Gastroesophageal sphincter (tissue), 4 donors: ENCODE measurements around the gene AFF3. TPM values are rescaled to one million over a fixed set of nuclear protein-coding genes. Genes with fewer than 3 reads are reported as not detected.

Source experiments
- ATAC-seq: fragments of 150-250 bp; one replicate; pipeline ENCODE4 v1.9.1; 2016; ENCODE audit warnings: mild to moderate bottlenecking, moderate library complexity
- H3K27ac ChIP-seq, 4 donors: fragments of 200-600 bp; sonication (generic) in 3 of 4; 1 replicate in 3 of 4; 2 replicates in 1 of 4; pipeline ENCODE4 v1.5.1; 2016 to 2019
- H3K27me3 ChIP-seq: fragments of 200-600 bp; sonication (generic); one replicate; pipeline ENCODE4 v1.5.1; 2019
- H3K36me3 ChIP-seq, 2 donors: fragments of 200-600 bp; sonication (generic); one replicate each; pipeline ENCODE4 v1.5.1; 2019; ENCODE audit warnings: control low read depth in 1 of 2
- H3K4me1 ChIP-seq, 3 donors: fragments of 200-600 bp; sonication (generic); 1 replicate in 2 of 3; 2 replicates in 1 of 3; pipeline ENCODE4 v1.5.1; 2016 to 2019; ENCODE audit warnings: control low read depth in 2 of 3
- H3K4me3 ChIP-seq, 2 donors: fragments of 200-600 bp; sonication (generic); one replicate each; pipeline ENCODE4 v1.5.1; 2019; ENCODE audit warnings: mild to moderate bottlenecking in 1 of 2, moderate library complexity in 1 of 2
- H3K9me3 ChIP-seq, 3 donors: fragments of 200-600 bp; sonication (generic); one replicate each; pipeline ENCODE4 v1.5.1; 2017 to 2019; ENCODE audit warnings: control low read depth in 2 of 3
- EP300 ChIP-seq: sonication (generic); formaldehyde crosslinking; IDR thresholded peaks from one replicate; pipeline ENCODE4 v1.6.1; 2017; ENCODE audit warnings: antibody characterized with exemption, mild to moderate bottlenecking
- POLR2A ChIP-seq, 2 donors: fragments of 450-650 bp; IDR thresholded peaks; one replicate each; pipeline ENCODE4 v1.6.1; 2017; ENCODE audit warnings: antibody characterized with exemption in 2 of 2, mild to moderate bottlenecking in 2 of 2, moderate library complexity in 1 of 2
- POLR2AphosphoS5 ChIP-seq: sonication (generic); formaldehyde crosslinking; IDR thresholded peaks from one replicate; pipeline ENCODE4 v1.6.1; 2017; ENCODE audit warnings: antibody characterized with exemption
- WGBS, 2 donors: methylation state at CpG; one replicate each; pipeline ENCODE4 v1.1.5; 2018; ENCODE audit warnings: low coverage in 1 of 2; 5-methylcytosine and 5-hydroxymethylcytosine counted together
- total RNA-seq, 4 donors: library from RNA; depleted of rRNA; stranded (reverse); fragments of >200 nt; gene quantifications; one replicate each; pipeline ENCODE4 v1.1.0, GENCODE V29; 2016
- TF ChIP-seq, protein P1 (sequence below), 4 experiments: fragments of 200-600 bp in 2 of 4; fragments of 450-650 bp in 2 of 4; sonication (generic) in 1 of 4; IDR thresholded peaks; one replicate each; pipeline ENCODE4 v1.5.1; 2017 to 2019; ENCODE audit warnings: antibody characterized with exemption in 4 of 4, mild to moderate bottlenecking in 2 of 4, moderate library complexity in 2 of 4

AFF3 gene
- total RNA-seq, 4 donors from 2014 or later = 15.4 to 74.8 (median 37.7) TPM

DNA sequence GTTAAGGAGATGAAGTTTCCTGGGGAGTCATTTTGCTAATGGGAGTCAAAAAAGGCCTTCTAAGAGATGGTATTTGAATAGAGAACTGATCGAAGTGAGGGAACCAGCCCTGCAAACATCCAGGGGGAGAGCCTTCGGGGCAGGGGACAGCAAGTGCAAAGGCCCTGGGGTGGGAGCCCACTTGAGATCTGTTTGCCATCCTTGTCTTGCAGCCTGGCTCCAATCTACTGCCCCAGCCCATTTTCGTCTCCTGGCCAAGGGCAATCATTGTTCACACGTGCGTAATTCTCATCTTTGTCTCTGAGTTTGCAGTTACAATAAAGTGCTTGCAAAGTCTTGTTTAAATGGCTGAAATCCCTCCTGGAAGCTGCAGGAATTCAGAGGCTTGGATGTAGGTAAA lies 43.1 kb upstream of the AFF3 start:
- Histone ChIP-seq H3K4me1 (peaks cover 0 to 6% (median 0%) of the 10 kb centered on the region in 3 donors), H3K27me3 (no peaks in the 10 kb centered on the region), H3K36me3 (no peaks in the 10 kb centered on the region), H3K4me3 (no peak overlapping the region), H3K27ac (no peak overlapping the region), H3K9me3 (no peaks in the 10 kb centered on the region)
- TF ChIP-seq, protein P1, sequence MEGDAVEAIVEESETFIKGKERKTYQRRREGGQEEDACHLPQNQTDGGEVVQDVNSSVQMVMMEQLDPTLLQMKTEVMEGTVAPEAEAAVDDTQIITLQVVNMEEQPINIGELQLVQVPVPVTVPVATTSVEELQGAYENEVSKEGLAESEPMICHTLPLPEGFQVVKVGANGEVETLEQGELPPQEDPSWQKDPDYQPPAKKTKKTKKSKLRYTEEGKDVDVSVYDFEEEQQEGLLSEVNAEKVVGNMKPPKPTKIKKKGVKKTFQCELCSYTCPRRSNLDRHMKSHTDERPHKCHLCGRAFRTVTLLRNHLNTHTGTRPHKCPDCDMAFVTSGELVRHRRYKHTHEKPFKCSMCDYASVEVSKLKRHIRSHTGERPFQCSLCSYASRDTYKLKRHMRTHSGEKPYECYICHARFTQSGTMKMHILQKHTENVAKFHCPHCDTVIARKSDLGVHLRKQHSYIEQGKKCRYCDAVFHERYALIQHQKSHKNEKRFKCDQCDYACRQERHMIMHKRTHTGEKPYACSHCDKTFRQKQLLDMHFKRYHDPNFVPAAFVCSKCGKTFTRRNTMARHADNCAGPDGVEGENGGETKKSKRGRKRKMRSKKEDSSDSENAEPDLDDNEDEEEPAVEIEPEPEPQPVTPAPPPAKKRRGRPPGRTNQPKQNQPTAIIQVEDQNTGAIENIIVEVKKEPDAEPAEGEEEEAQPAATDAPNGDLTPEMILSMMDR (IDR thresholded peaks at IDR 0.05) = no peak
- TF ChIP-seq POLR2A (IDR thresholded peaks at IDR 0.05) (no peak), EP300 (no peak)
- 83 to 87% methylated on average over 5 of the region's 5 CpGs for WGBS, 2 donors
- no peak for ATAC-seq

DNA sequence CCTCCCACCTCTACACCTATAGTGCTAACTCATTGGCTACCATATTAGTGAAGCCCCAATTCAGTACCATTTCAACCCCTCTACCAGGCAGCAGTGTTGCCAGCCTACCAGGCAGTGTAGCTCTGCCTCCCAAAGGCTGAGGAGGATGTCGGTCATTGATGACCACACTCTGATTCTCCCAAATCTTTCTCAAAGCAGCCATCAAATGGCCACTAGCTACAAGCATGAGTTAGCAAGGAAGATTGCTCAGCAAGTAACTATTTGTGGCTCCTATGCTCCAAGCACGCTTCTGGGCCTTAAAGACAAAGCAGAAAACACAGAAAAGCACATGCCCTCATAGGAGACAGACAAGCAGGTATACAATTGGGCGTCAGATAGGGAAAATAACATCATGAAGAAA lies 42.7 kb upstream of the AFF3 start:
- H3K9me3 ChIP-seq = no peaks in the 10 kb centered on the region
- H3K27me3 ChIP-seq = no peaks in the 10 kb centered on the region
- H3K4me1 ChIP-seq = peaks cover 0 to 6% (median 0%) of the 10 kb centered on the region in 3 donors
- ATAC-seq = no peak
- 100% methylated on average over 1 to 2 of the region's 3 CpGs for WGBS, 2 donors
- H3K27ac ChIP-seq = no peak overlapping the region
- H3K4me3 ChIP-seq = no peak overlapping the region
- TF ChIP-seq EP300 (no peak), POLR2A (IDR thresholded peaks at IDR 0.05) (no peak), POLR2AphosphoS5 (no peak)
- TF ChIP-seq, protein P1 (IDR thresholded peaks at IDR 0.05) = no peak
- no peaks in the 10 kb centered on the region for H3K36me3 ChIP-seq

DNA sequence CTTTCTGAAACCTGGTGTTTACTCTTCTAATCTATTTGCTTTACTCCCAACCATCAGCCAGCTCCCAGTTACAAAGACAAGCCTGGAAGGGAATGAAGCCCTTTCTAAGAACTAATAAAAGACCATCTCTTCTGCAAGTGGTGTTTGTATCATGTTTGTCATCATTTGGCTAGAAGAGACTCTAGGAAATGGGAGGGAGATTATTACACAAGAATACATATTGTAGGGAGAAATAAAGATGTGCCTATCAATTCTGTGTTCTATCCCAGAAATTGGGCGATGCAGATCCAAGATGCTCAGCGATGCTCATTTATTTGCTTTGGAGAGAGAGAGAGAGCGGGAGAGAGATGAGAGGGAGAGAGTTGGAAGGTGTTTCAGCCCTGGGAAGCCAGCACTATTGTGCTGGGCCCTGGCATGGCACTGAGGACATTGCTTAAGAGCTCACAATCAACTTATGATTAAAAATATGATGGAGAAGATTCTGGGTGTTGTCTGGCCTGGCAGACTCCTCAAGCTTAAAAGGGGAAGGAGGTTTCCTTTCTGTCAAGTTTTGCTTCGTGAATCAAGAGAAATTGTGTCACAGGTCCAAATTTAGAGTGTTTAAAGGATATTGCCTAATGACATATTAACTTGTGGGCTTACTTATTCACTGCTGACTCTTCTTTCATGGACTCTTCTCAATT lies 41.8 kb upstream of the AFF3 start:
- ATAC-seq = peak; percentile 76
- Histone ChIP-seq H3K27ac (peak overlapping the region in 1 of 4 donors; percentile 11), H3K27me3 (no peaks in the 10 kb centered on the region), H3K4me1 (peaks cover 0 to 6% (median 0%) of the 10 kb centered on the region in 3 donors), H3K36me3 (no peaks in the 10 kb centered on the region), H3K9me3 (no peaks in the 10 kb centered on the region), H3K4me3 (no peak overlapping the region)
- no peak for TF ChIP-seq POLR2AphosphoS5
- TF ChIP-seq POLR2A (IDR thresholded peaks at IDR 0.05) = no peak
- TF ChIP-seq, protein P1 (IDR thresholded peaks at IDR 0.05) = no peak
- TF ChIP-seq EP300 = no peak
- WGBS, 2 donors = 49 to 69% methylated on average over 2 to 4 of the region's 4 CpGs

DNA sequence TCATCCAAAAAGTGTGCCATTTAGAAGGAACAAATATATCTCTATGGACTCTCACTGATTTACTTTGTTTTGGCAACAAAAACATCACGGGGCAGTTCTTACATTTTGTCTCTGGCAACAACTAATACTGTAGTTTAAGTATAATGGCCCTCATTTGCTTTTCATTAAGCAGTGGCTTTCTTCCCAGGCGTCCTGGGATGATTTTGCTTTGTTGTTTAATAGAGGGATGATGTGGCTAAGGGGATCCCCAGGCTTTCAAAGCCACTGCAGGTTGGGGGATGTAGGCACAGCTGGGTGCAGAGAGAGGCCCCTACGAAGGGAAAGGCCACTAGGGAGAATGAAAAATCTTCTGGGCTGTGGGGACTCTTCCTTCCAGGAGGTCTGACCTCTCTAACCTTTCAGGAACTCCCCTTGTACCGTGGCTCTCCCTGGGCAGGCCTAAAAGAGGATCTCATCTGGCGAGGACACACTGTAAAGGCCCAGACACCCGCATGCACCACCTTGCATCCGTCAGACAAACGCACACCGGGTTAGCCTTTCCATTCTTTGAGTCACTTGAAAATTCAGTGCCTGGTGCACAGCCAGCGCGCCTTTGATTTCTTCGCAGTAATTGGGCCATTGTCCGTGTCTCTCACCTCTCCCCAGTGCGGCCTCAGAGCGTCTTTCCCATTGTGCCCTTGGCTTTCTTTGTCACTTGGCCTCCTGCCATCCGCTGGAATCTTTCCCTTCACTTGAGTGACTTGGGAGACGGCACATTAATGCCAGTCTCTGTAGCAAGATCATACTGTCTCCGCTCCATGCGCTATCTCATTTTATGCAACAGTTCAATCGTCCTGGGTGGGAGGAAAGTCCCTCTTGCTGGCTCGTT lies 40.3 kb upstream of the AFF3 start:
- TF ChIP-seq EP300 (no peak), POLR2A (IDR thresholded peaks at IDR 0.05) (no peak)
- TF ChIP-seq, protein P1 (IDR thresholded peaks at IDR 0.05) = no peak
- H3K36me3 ChIP-seq = no peaks in the 10 kb centered on the region
- no peak overlapping the region for H3K4me3 ChIP-seq
- no peaks in the 10 kb centered on the region for H3K9me3 ChIP-seq
- H3K27me3 ChIP-seq = no peaks in the 10 kb centered on the region
- H3K27ac ChIP-seq = no peak overlapping the region
- WGBS, 2 donors = 70 to 81% methylated on average over 17 to 18 of the region's 21 CpGs
- no peak for ATAC-seq
- peaks cover 0 to 6% (median 0%) of the 10 kb centered on the region in 3 donors for H3K4me1 ChIP-seq
